Measurements from ENCODE around the gene NUP37. TPM values are rescaled to one million over a fixed set of nuclear protein-coding genes. Genes with fewer than 3 reads are reported as not detected.
A peak's percentile ranks its signal among the peaks of the same experiment; 100 is the strongest.

The NUP37 gene
- total RNA-seq, 2 experiments from 2014 or later: 99.1 to 104 TPM

DNA sequence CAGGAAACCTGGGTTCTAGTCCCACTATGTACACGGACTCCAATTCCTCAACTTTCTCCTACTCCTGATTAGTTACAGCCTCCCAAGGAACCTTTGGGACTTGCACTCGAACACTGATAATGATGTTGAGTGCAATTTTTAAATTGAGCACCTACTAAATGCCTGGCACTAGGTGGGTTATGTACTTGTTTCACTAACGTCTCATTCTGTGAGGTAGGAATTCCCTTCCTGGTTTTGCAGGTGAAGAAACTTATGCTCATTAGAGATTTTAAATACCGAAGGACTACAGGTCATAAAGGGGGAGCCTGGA is 605 bp upstream of the NUP37 start:
- H3K27me3 Mint-ChIP-seq: no peaks in the 10 kb centered on the region
- ChIA-PET CTCF (interaction anchor here (0.6 to 1.6 kb wide), 4 partner anchors 11 to 61 kb away, joined by 3 to 4 read pairs (median 3); partner anchors contain the start of gene WASHC3), POLR2A (interaction anchor here (0.6 to 1.5 kb wide), 2 partner anchors 48 to 713 kb away, joined by 3 to 4 read pairs; partner anchors contain the start of gene ARL1)
- peak overlapping the region; percentile 97 for H3K4me3 Mint-ChIP-seq
- peak overlapping the region; percentile 93 for H3K27ac Mint-ChIP-seq
- intact Hi-C loops (cut with micrococcal nuclease): loop anchor here (1.0 kb wide), 1 partner anchor 59 kb away; the partner anchor contains the start of gene WASHC3
- TF ChIP-seq CTCF (IDR thresholded peaks at IDR 0.05): no peak
- H3K9me3 Mint-ChIP-seq: no peaks in the 10 kb centered on the region
- DNase-seq: no peak
- peaks cover 19% of the 10 kb centered on the region for H3K4me1 Mint-ChIP-seq (ENCODE audit: low read depth)
- no peak for ATAC-seq
- peaks cover 23% of the 10 kb centered on the region for H3K36me3 Mint-ChIP-seq (ENCODE audit: low read depth)

DNA sequence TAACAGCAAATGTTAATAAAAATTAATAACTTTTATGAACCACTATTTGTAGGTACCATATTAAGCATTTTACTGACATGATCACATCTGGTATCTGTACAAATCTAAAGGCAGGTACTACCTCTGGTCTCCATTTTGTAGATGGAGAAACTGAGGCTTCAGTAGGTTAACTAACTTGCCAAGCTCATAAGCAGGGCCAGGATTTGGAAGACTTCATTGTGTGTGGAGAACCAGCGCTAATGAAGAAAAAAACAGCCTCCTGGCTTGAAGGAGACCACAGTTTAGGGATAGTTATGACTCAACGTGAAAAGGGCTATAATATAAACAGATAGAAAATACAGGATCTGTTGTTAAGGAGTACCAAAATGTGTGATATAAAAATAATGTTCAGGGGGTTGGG is 1.0 kb downstream of the NUP37 start:
- TF ChIP-seq CTCF (IDR thresholded peaks at IDR 0.05): no peak
- Mint-ChIP-seq H3K4me1 (ENCODE audit: low read depth) (peaks cover 22% of the 10 kb centered on the region), H3K36me3 (ENCODE audit: low read depth) (peaks cover 20% of the 10 kb centered on the region), H3K9me3 (no peaks in the 10 kb centered on the region), H3K27ac (peak overlapping the region; percentile 32), H3K27me3 (no peaks in the 10 kb centered on the region), H3K4me3 (peak overlapping the region; percentile 97)
- POLR2A ChIA-PET: interaction anchor here (0.6 kb wide), 1 partner anchor 17 kb away, joined by 4 read pairs; no protein-coding TSS in a partner anchor
- ATAC-seq: no peak
- no peak for DNase-seq
- intact Hi-C loops (cut with micrococcal nuclease): no loop called here
- CTCF ChIA-PET: interaction anchor here (1.1 kb wide), 1 partner anchor 23 kb away, joined by 3 read pairs; no protein-coding TSS in a partner anchor

- intact Hi-C loops (cut with micrococcal nuclease): no loop called here
- DNase-seq: no peak
- H3K27ac Mint-ChIP-seq: no peak overlapping the region
- ChIA-PET CTCF (no interaction called here), POLR2A (no interaction called here)
- ATAC-seq: no peak
- H3K9me3 Mint-ChIP-seq: no peaks in the 10 kb centered on the region
- TF ChIP-seq CTCF (IDR thresholded peaks at IDR 0.05): no peak
- peaks cover 19% of the 10 kb centered on the region for H3K4me1 Mint-ChIP-seq (ENCODE audit: low read depth)
- no peak overlapping the region for H3K4me3 Mint-ChIP-seq
- H3K36me3 Mint-ChIP-seq (ENCODE audit: low read depth): peaks cover 26% of the 10 kb centered on the region
- no peaks in the 10 kb centered on the region for H3K27me3 Mint-ChIP-seq
Observed at GRCh38 chr12:102116392-102116791, 3.5 kb downstream of the NUP37 start.

DNA sequence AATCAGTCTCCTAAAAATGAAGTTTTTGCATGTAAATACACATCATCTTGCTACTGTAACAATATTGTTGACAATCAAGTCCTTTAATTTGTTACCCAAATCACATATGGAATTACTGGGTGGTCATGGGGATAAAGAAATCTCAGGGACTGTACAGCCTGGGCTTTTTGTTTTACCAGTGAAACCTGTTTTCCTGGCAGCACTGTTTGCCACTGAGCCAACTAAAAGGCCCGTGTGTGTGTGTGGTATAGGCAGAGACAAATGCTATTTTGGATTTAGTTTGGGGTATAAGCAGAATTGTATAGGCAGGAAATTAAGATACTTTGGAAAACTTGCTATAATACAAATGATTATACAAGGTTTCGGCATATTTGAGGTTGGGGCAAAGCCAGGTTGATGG is 5.7 kb downstream of the NUP37 start:
- Mint-ChIP-seq H3K4me1 (ENCODE audit: low read depth) (peaks cover 15% of the 10 kb centered on the region), H3K4me3 (no peak overlapping the region), H3K27ac (no peak overlapping the region), H3K9me3 (no peaks in the 10 kb centered on the region), H3K36me3 (ENCODE audit: low read depth) (peaks cover 38% of the 10 kb centered on the region), H3K27me3 (no peaks in the 10 kb centered on the region)
- DNase-seq (no peak), ATAC-seq (no peak)
- CTCF ChIA-PET: interaction anchor here (1.3 kb wide), 1 partner anchor 174 kb away, joined by 3 read pairs; no protein-coding TSS in a partner anchor
- POLR2A ChIA-PET: no interaction called here
- intact Hi-C loops (cut with micrococcal nuclease): no loop called here
- no peak for TF ChIP-seq CTCF (IDR thresholded peaks at IDR 0.05)

- Mint-ChIP-seq H3K27me3 (no peaks in the 10 kb centered on the region), H3K9me3 (peaks cover 7% of the 10 kb centered on the region), H3K4me3 (no peak overlapping the region), H3K36me3 (ENCODE audit: low read depth) (peaks cover 52% of the 10 kb centered on the region), H3K4me1 (ENCODE audit: low read depth) (peaks cover 11% of the 10 kb centered on the region), H3K27ac (no peak overlapping the region)
- ChIA-PET POLR2A (no interaction called here), CTCF (interaction anchor here (1.4 kb wide), 1 partner anchor 9 kb away, joined by 3 read pairs; the partner anchor contains the start of genes NUP37 and PARPBP)
- TF ChIP-seq CTCF (IDR thresholded peaks at IDR 0.05): no peak
- intact Hi-C loops (cut with micrococcal nuclease): no loop called here
- no peak for DNase-seq
- no peak for ATAC-seq
Observed at GRCh38 chr12:102110782-102111181, 9.1 kb downstream of the NUP37 start.
